ENCODE data around the gene MOGAT3.

DNA sequence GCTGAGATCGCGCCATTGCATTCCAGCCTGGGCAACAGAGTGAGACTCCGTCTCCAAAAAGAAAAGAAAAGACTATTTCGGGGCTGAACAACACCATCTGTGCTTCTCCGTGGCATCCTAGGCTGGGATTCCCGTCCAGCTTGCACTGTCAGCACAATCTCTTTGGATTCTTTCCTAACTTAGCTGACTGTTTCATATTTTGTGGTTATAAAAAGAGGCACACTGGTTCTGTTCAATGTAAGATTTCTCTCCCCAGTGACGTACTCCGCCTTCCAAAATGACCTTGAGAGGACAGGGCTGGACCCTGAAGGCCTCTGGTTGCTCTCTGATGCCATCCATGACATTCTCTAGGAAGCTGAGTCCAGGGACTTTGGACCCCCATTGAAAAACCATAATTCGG is 25.9 kb upstream of the MOGAT3 start:
- TF ChIP-seq POLR2A (IDR thresholded peaks at IDR 0.05; ENCODE audit: low read depth) = no peak
- TF ChIP-seq, protein P1, sequence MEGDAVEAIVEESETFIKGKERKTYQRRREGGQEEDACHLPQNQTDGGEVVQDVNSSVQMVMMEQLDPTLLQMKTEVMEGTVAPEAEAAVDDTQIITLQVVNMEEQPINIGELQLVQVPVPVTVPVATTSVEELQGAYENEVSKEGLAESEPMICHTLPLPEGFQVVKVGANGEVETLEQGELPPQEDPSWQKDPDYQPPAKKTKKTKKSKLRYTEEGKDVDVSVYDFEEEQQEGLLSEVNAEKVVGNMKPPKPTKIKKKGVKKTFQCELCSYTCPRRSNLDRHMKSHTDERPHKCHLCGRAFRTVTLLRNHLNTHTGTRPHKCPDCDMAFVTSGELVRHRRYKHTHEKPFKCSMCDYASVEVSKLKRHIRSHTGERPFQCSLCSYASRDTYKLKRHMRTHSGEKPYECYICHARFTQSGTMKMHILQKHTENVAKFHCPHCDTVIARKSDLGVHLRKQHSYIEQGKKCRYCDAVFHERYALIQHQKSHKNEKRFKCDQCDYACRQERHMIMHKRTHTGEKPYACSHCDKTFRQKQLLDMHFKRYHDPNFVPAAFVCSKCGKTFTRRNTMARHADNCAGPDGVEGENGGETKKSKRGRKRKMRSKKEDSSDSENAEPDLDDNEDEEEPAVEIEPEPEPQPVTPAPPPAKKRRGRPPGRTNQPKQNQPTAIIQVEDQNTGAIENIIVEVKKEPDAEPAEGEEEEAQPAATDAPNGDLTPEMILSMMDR (IDR thresholded peaks at IDR 0.05) = no peak
- no peak for TF ChIP-seq EP300 (IDR thresholded peaks at IDR 0.05)
